PC-3 (cell line): ENCODE measurements around the gene PRSS8.

Experiments used
- CTCF ChIP-seq: fragments of 300-600 bp; sonication (generic); conservative IDR thresholded peaks from 2 replicates; pipeline ENCODE4 v1.5.1; 2017; ENCODE audit warnings: antibody characterized with exemption, low read depth, mild to moderate bottlenecking, low read length
- EZH2 ChIP-seq: fragments of 300-600 bp; sonication (generic); IDR thresholded peaks from one replicate; pipeline ENCODE4 v1.6.1; 2017; ENCODE audit warnings: antibody characterized with exemption, mild to moderate bottlenecking, low read length; ENCODE audit not compliant: unreplicated experiment

GRCh38 chr16:31114468-31114867 lies 21.1 kb downstream of the PRSS8 start:
- no peak for TF ChIP-seq CTCF
- TF ChIP-seq EZH2: no peak
